Sigmoid colon (tissue), 7 donors: ENCODE measurements around the gene TUBA3C. TPM values are rescaled to one million over a fixed set of nuclear protein-coding genes. Genes with fewer than 3 reads are reported as not detected.

Experiments used
- DNase-seq: peaks from one replicate; pipeline ENCODE4 v3.0.0-alpha.2; 2019
- H3K27ac ChIP-seq, 4 donors: fragments of 200-600 bp; sonication (generic); one replicate each; pipeline ENCODE4 v1.5.1; 2016 to 2019; ENCODE audit warnings: mild to moderate bottlenecking in 1 of 4
- H3K27me3 ChIP-seq, 3 donors: fragments of 200-600 bp; sonication (generic); one replicate each; pipeline ENCODE4 v1.5.1; 2019; ENCODE audit warnings: mild to moderate bottlenecking in 1 of 3
- H3K36me3 ChIP-seq, 4 donors: fragments of 200-600 bp; sonication (generic); one replicate each; pipeline ENCODE4 v1.5.1; 2016 to 2019
- H3K4me1 ChIP-seq, 4 donors: fragments of 200-600 bp; sonication (generic); one replicate each; pipeline ENCODE4 v1.5.1; 2017 to 2019
- H3K4me3 ChIP-seq, 4 donors: fragments of 200-600 bp; sonication (generic); one replicate each; pipeline ENCODE4 v1.5.1; 2017 to 2019; ENCODE audit warnings: mild to moderate bottlenecking in 2 of 4, moderate library complexity in 1 of 4
- H3K9me3 ChIP-seq, 4 donors: fragments of 200-600 bp in 3 of 4; sonication (generic) in 3 of 4; one replicate each; pipeline versions ENCODE4 v1.5.1 to v1.6.1; 2013 to 2019
- EP300 ChIP-seq, 4 donors: sonication (generic); formaldehyde crosslinking; IDR thresholded peaks; one replicate each; pipeline ENCODE4 v1.6.1; 2017; ENCODE audit warnings: antibody characterized with exemption in 4 of 4
- POLR2A ChIP-seq, 2 donors: fragments of 450-650 bp; IDR thresholded peaks; one replicate each; pipeline ENCODE4 v1.6.1; 2016; ENCODE audit warnings: antibody characterized with exemption in 2 of 2, mild to moderate bottlenecking in 2 of 2, moderate library complexity in 2 of 2
- POLR2AphosphoS5 ChIP-seq, 4 donors: sonication (generic); formaldehyde crosslinking; IDR thresholded peaks; one replicate each; pipeline ENCODE4 v1.6.1; 2017; ENCODE audit warnings: antibody characterized with exemption in 4 of 4
- WGBS, 2 donors: extraction: QIAGEN DNeasy Blood & Tissue Kit; methylation state at CpG; one replicate each; pipeline ENCODE4 v1.1.7; 2013; 5-methylcytosine and 5-hydroxymethylcytosine counted together
- intact Hi-C: fragments of 100-400 bp; cut with DNase I; formaldehyde crosslinking; loops from one replicate; pipeline ENCODE4 v1.15.1; 2023
- polyA plus RNA-seq, 3 donors: library from polyadenylated mRNA; stranded (reverse); fragments of 200-250 nt; gene quantifications; one replicate each; pipeline ENCODE4 v1.2.3, GENCODE V29; 2013
- total RNA-seq, 4 donors: library from RNA; depleted of rRNA; stranded (reverse); fragments of >200 nt; gene quantifications; one replicate each; pipeline ENCODE4 v1.1.0, GENCODE V29; 2016
- TF ChIP-seq, protein P1 (sequence below), 4 experiments: fragments of 450-650 bp in 3 of 4; fragments of 200-600 bp in 1 of 4; IDR thresholded peaks; one replicate each; pipeline ENCODE4 v1.5.1; 2016 to 2019; ENCODE audit warnings: antibody characterized with exemption in 4 of 4, mild to moderate bottlenecking in 3 of 4, moderate library complexity in 2 of 4
- donor health status: healthy with polysubstance abuse.
- donor health status: Bipolar disorder and iron deficiency.
- donor health status: healthy.

Gene TUBA3C
- total and polyA plus RNA-seq, 7 donors = not detected

DNA sequence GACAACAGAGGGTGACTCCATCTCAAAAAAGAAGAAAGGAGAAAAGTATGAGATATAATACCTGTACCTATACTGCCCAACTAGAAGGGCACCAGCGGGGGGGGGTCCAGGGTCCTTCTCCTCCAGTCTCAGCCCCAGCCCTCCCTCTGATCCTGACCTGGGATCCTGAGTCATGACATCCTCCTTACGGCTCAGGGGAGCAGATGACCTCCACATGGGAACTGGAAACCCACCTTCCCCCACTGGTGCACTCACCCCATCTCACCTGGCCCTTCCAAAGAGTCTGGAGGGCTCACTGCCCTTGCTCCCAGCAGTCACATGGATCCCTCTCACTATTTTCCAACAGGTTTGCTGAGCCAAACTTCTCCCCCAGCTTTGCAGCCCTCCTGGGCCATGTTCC is 24.2 kb downstream of the TUBA3C start:
- TF ChIP-seq EP300 (IDR thresholded peaks at IDR 0.05) (no peak), POLR2A (IDR thresholded peaks at IDR 0.05) (no peak), POLR2AphosphoS5 (IDR thresholded peaks at IDR 0.05) (no peak)
- TF ChIP-seq, protein P1, sequence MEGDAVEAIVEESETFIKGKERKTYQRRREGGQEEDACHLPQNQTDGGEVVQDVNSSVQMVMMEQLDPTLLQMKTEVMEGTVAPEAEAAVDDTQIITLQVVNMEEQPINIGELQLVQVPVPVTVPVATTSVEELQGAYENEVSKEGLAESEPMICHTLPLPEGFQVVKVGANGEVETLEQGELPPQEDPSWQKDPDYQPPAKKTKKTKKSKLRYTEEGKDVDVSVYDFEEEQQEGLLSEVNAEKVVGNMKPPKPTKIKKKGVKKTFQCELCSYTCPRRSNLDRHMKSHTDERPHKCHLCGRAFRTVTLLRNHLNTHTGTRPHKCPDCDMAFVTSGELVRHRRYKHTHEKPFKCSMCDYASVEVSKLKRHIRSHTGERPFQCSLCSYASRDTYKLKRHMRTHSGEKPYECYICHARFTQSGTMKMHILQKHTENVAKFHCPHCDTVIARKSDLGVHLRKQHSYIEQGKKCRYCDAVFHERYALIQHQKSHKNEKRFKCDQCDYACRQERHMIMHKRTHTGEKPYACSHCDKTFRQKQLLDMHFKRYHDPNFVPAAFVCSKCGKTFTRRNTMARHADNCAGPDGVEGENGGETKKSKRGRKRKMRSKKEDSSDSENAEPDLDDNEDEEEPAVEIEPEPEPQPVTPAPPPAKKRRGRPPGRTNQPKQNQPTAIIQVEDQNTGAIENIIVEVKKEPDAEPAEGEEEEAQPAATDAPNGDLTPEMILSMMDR (IDR thresholded peaks at IDR 0.05) = no peak
- H3K4me3 ChIP-seq = no peak overlapping the region
- intact Hi-C loops = no loop called here
- no peaks in the 10 kb centered on the region for H3K27me3 ChIP-seq
- no peaks in the 10 kb centered on the region for H3K4me1 ChIP-seq
- 39 to 59% methylated on average over 2 of the region's 2 CpGs for WGBS, 2 donors
- H3K36me3 ChIP-seq = no peaks in the 10 kb centered on the region
- no peak overlapping the region for H3K27ac ChIP-seq
- no peak for DNase-seq
- peaks cover 0 to 2% (median 0%) of the 10 kb centered on the region in 4 donors for H3K9me3 ChIP-seq

DNA sequence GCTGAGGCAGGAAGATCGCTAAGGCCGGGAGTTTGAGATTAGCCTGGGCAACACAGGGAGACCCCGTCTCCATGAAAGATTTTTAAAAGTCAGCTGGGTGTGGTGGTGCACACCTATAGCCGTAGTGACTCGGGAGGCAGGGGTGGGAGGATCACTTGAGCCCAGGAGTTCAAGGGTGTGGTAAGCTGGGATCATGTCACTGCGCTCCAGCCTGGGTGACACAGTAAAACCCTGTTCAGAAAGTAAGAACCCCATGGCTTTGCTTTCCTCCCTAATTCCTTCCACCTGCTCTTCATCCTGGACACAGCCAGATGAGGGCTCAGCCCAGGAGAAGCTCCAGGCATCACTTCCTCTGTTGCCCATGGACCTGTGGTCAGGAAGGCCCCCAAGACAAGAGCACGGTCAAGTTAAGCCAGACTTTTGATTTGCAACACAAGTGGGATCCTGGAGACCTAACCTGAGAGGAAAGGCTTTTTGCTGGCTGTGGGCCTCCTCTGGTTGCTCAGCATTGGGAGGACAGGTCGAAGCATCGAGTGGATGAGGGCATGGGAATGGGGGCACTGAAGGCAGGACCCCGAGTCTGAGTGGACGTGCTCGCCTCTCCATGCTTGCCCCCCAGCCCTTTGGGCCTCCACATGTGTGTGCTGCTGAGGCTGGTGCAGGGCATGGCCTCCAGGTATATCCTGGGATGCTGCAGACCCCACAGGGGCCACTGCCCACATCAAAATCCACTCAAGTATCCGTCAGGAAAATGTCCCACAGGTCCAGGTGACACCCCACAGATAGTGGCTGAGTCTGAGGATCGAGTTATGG is 25.4 kb downstream of the TUBA3C start:
- TF ChIP-seq POLR2A (IDR thresholded peaks at IDR 0.05) (no peak), EP300 (IDR thresholded peaks at IDR 0.05) (no peak), POLR2AphosphoS5 (IDR thresholded peaks at IDR 0.05) (no peak)
- TF ChIP-seq, protein P1 (IDR thresholded peaks at IDR 0.05) = no peak
- Histone ChIP-seq H3K9me3 (peaks cover 0 to 1% (median 0%) of the 10 kb centered on the region in 4 donors), H3K4me1 (no peaks in the 10 kb centered on the region), H3K36me3 (no peaks in the 10 kb centered on the region), H3K27ac (no peak overlapping the region), H3K27me3 (no peaks in the 10 kb centered on the region), H3K4me3 (no peak overlapping the region)
- DNase-seq = peak; percentile 40
- intact Hi-C loops = no loop called here
- WGBS, 2 donors = 73 to 76% methylated on average over 14 of the region's 14 CpGs

DNA sequence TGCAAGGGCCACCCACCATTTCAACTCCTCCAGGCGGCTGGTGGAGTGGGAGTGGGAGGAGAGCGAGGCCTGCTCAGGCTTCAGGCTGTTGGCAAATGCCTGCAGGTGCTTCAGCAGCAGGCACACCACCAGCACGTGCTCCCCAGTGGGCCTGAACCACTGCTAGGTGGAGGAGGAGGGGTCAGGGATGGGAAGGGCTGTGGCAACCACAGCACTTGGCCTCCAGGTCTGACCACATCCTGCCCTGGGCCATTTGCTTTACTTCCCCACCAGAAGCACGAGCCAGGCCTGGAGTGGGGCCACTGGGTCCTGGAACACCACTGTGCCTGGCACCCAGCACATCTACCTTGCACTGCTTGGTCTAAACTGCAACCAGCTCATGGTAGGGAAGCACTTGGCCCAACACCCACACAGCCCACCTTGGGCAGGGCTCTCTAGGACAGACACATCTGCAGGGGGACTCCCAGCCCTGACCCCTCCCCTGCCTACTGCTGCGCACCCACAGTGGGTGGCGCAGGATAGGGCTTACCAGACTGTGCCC is 26.2 kb downstream of the TUBA3C start:
- H3K27ac ChIP-seq = no peak overlapping the region
- no peaks in the 10 kb centered on the region for H3K4me1 ChIP-seq
- intact Hi-C loops = no loop called here
- H3K36me3 ChIP-seq = no peaks in the 10 kb centered on the region
- no peak for TF ChIP-seq POLR2AphosphoS5 (IDR thresholded peaks at IDR 0.05)
- TF ChIP-seq EP300 (IDR thresholded peaks at IDR 0.05) = no peak
- no peak for TF ChIP-seq POLR2A (IDR thresholded peaks at IDR 0.05)
- TF ChIP-seq, protein P1 (IDR thresholded peaks at IDR 0.05) = no peak
- no peak overlapping the region for H3K4me3 ChIP-seq
- H3K27me3 ChIP-seq = no peaks in the 10 kb centered on the region
- H3K9me3 ChIP-seq = no peaks in the 10 kb centered on the region
- 66 to 70% methylated on average over 6 of the region's 6 CpGs for WGBS, 2 donors
- no peak for DNase-seq

DNA sequence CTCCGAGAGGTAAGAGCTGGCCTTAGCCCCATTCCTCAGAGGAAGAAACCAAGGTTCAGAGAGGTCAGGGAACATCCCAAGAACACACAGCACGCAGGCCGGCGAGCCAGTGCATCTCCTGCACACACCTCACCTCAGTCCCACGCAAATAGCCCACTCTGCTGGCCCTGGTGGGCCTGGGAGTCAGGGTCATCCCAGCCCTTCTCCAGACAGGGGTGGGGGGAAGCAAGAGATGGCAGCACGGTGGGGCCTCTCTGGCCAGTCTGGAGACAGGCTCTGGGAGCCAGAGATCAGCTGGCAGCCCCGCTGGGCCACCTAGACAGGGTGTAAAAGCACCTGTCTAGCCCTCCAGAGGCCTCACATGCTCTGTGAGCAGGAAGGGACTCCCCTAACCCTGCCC is 26.8 kb downstream of the TUBA3C start:
- Histone ChIP-seq H3K4me1 (no peaks in the 10 kb centered on the region), H3K4me3 (no peak overlapping the region), H3K36me3 (no peaks in the 10 kb centered on the region), H3K27me3 (no peaks in the 10 kb centered on the region), H3K9me3 (no peaks in the 10 kb centered on the region), H3K27ac (no peak overlapping the region)
- 78 to 80% methylated on average over 7 of the region's 7 CpGs for WGBS, 2 donors
- TF ChIP-seq POLR2AphosphoS5 (IDR thresholded peaks at IDR 0.05) (no peak), EP300 (IDR thresholded peaks at IDR 0.05) (no peak), POLR2A (IDR thresholded peaks at IDR 0.05) (no peak)
- TF ChIP-seq, protein P1 (IDR thresholded peaks at IDR 0.05) = no peak
- no peak for DNase-seq
- intact Hi-C loops = no loop called here
